Neural cell (in vitro differentiated cells): ENCODE data around the gene PLA2G2D.

Experiments used
- EP300 ChIP-seq: fragments of 450-650 bp; conservative IDR thresholded peaks from 2 replicates; pipeline ENCODE4 v1.6.1; 2014; ENCODE audit warnings: antibody characterized with exemption, mild to moderate bottlenecking, moderate library complexity; ENCODE audit not compliant: poor library complexity, severe bottlenecking
- EZH2 ChIP-seq: fragments of 200-600, 300-800 bp; shearing (Covaris generic), sonication (generic); IDR thresholded peaks from 2 replicates; pipeline ENCODE4 v1.6.1; 2014; ENCODE audit warnings: antibody characterized with exemption, low read length, borderline replicate concordance, mild to moderate bottlenecking; ENCODE audit not compliant: insufficient read depth, poor library complexity, severe bottlenecking
- MXI1 ChIP-seq: fragments of 450-650 bp; conservative IDR thresholded peaks from 2 replicates; pipeline ENCODE4 v1.6.1; 2014; ENCODE audit warnings: antibody characterized with exemption, mild to moderate bottlenecking; ENCODE audit not compliant: poor library complexity, severe bottlenecking
- POLR2AphosphoS5 ChIP-seq: IDR thresholded peaks from 2 replicates; pipeline ENCODE4 v1.6.1; 2012
- RAD21 ChIP-seq: fragments of 450-650 bp; conservative IDR thresholded peaks from 2 replicates; pipeline ENCODE4 v1.6.1; 2014; ENCODE audit warnings: antibody characterized with exemption, mild to moderate bottlenecking, moderate library complexity
- SMC3 ChIP-seq: fragments of 450-650 bp; conservative IDR thresholded peaks from 2 replicates; pipeline ENCODE4 v1.6.1; 2014; ENCODE audit warnings: antibody characterized with exemption, mild to moderate bottlenecking, moderate library complexity; ENCODE audit not compliant: poor library complexity
- TAF1 ChIP-seq: IDR thresholded peaks from 2 replicates; pipeline ENCODE4 v1.6.1; 2012; ENCODE audit warnings: low read depth
- TF ChIP-seq, protein P1 (sequence below): fragments of 450-650 bp; IDR thresholded peaks from 2 replicates; pipeline ENCODE4 v1.5.1; 2014; ENCODE audit warnings: antibody characterized with exemption, mild to moderate bottlenecking, moderate library complexity; ENCODE audit not compliant: poor library complexity, severe bottlenecking

DNA sequence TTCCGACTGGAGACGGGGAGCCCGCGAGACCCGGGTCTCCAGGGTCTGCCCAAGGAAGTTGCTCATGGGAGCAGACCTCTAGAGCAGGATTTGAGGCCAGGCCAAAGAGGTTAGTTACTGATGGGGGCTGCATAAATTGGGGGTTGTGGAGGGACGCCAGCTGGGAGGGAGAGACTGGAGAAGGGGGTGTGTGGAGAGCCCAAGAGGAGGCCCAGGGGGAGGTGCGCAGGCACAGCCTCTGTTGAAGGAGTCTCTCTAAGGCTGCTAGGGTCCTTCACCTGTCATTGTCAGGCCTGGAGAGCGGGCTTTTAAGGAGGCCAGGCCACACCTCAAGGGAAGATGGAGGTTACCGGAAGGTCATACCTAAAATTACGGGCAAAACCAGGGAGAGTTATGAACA is 49.0 kb downstream of the PLA2G2D start:
- TF ChIP-seq EZH2 = no peak
- TF ChIP-seq, protein P1, sequence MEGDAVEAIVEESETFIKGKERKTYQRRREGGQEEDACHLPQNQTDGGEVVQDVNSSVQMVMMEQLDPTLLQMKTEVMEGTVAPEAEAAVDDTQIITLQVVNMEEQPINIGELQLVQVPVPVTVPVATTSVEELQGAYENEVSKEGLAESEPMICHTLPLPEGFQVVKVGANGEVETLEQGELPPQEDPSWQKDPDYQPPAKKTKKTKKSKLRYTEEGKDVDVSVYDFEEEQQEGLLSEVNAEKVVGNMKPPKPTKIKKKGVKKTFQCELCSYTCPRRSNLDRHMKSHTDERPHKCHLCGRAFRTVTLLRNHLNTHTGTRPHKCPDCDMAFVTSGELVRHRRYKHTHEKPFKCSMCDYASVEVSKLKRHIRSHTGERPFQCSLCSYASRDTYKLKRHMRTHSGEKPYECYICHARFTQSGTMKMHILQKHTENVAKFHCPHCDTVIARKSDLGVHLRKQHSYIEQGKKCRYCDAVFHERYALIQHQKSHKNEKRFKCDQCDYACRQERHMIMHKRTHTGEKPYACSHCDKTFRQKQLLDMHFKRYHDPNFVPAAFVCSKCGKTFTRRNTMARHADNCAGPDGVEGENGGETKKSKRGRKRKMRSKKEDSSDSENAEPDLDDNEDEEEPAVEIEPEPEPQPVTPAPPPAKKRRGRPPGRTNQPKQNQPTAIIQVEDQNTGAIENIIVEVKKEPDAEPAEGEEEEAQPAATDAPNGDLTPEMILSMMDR = no peak
- TF ChIP-seq POLR2AphosphoS5 = no peak
- TF ChIP-seq EP300 = no peak
- TF ChIP-seq TAF1 = no peak
- no peak for TF ChIP-seq MXI1
- TF ChIP-seq RAD21 = no peak
- TF ChIP-seq SMC3 = no peak
